Stomach (tissue), 9 donors: ENCODE measurements around the gene SMARCC1. TPM values are rescaled to one million over a fixed set of nuclear protein-coding genes. Genes with fewer than 3 reads are reported as not detected.

Experiments used
- DNase-seq, 2 donors: peaks; one replicate each; pipeline versions ENCODE4 v3.0.0 to v3.0.0-alpha.2; 2013 to 2019
- H3K27ac ChIP-seq, 5 donors: fragments of 200-600 bp in 4 of 5; sonication (generic) in 4 of 5; one replicate each; pipeline ENCODE4 v1.5.1; 2013 to 2019; ENCODE audit warnings: mild to moderate bottlenecking in 1 of 5, moderate library complexity in 1 of 5
- H3K27me3 ChIP-seq, 3 donors: fragments of 200-600 bp; sonication (generic); one replicate each; pipeline ENCODE4 v1.5.1; 2017 to 2019; ENCODE audit warnings: mixed run types in 1 of 3
- H3K36me3 ChIP-seq, 4 donors: fragments of 200-600 bp; sonication (generic); 1 replicate in 3 of 4; 2 replicates in 1 of 4; pipeline ENCODE4 v1.5.1; 2016 to 2019
- H3K4me1 ChIP-seq, 4 donors: fragments of 200-600 bp; sonication (generic); one replicate each; pipeline ENCODE4 v1.5.1; 2016 to 2019
- H3K4me3 ChIP-seq, 4 donors: fragments of 200-600 bp; sonication (generic) in 3 of 4; one replicate each; pipeline ENCODE4 v1.5.1; 2016 to 2019; ENCODE audit warnings: mild to moderate bottlenecking in 1 of 4
- H3K9me3 ChIP-seq, 4 donors: fragments of 200-600 bp; sonication (generic); one replicate each; pipeline ENCODE4 v1.5.1; 2016 to 2019
- CTCF ChIP-seq, 7 experiments: fragments of 450-650 bp in 4 of 7; fragments of 200-600 bp in 3 of 7; sonication (generic) in 3 of 7; IDR thresholded peaks; one replicate each; pipeline ENCODE4 v1.5.1; 2016 to 2019; ENCODE audit warnings: antibody characterized with exemption in 7 of 7, control low read depth in 2 of 7, mild to moderate bottlenecking in 1 of 7
- EP300 ChIP-seq: sonication (generic); formaldehyde crosslinking; IDR thresholded peaks from one replicate; pipeline ENCODE4 v1.6.1; 2017; ENCODE audit warnings: antibody characterized with exemption
- POLR2A ChIP-seq, 4 donors: fragments of 450-650 bp; IDR thresholded peaks; one replicate each; pipeline ENCODE4 v1.6.1; 2016; ENCODE audit warnings: antibody characterized with exemption in 4 of 4, control low read depth in 2 of 4, mild to moderate bottlenecking in 1 of 4, moderate library complexity in 1 of 4
- POLR2AphosphoS5 ChIP-seq, 3 donors: sonication (generic); formaldehyde crosslinking; IDR thresholded peaks; one replicate each; pipeline ENCODE4 v1.6.1; 2016; ENCODE audit warnings: antibody characterized with exemption in 3 of 3
- WGBS, 5 donors: extraction: QIAGEN DNeasy Blood & Tissue Kit in 3 of 5; methylation state at CpG; one replicate each; pipeline versions ENCODE4 v1.1.5 to v1.1.7; 2013 to 2018; 5-methylcytosine and 5-hydroxymethylcytosine counted together
- intact Hi-C: fragments of 100-400 bp; cut with DNase I; formaldehyde crosslinking; loops from one replicate; pipeline ENCODE4 v1.15.1; 2023; ENCODE audit warnings: low total_unique reads
- polyA plus RNA-seq, 3 donors: library from polyadenylated mRNA; stranded (reverse); fragments of 200-250 nt; gene quantifications; one replicate each; pipeline ENCODE4 v1.2.3, GENCODE V29; 2013
- total RNA-seq, 5 donors: library from RNA; depleted of rRNA; stranded (reverse); fragments of >200 nt; gene quantifications; one replicate each; pipeline versions ENCODE4 v1.1.0 to v1.2.3, GENCODE V29; 2014 to 2016
- donor health status: healthy with polysubstance abuse.
- donor health status: Bipolar disorder and iron deficiency.
- donor health status: healthy.

Gene SMARCC1
- total and polyA plus RNA-seq, 8 donors, result 8.6 to 64.3 (median 27.3) TPM

- TF ChIP-seq CTCF (IDR thresholded peaks at IDR 0.05) (no peak), POLR2AphosphoS5 (IDR thresholded peaks at IDR 0.05) (no peak), POLR2A (IDR thresholded peaks at IDR 0.05) (no peak), EP300 (no peak)
- H3K4me3 ChIP-seq, result no peak overlapping the region
- WGBS, 5 donors, result 89 to 96% (median 90%) methylated on average over 9 of the region's 9 CpGs
- intact Hi-C loops, result no loop called here
- H3K27ac ChIP-seq, result no peak overlapping the region
- H3K9me3 ChIP-seq, result no peaks in the 10 kb centered on the region
- no peak for DNase-seq
- H3K36me3 ChIP-seq, result no peaks in the 10 kb centered on the region
- H3K4me1 ChIP-seq, result no peaks in the 10 kb centered on the region
- no peaks in the 10 kb centered on the region for H3K27me3 ChIP-seq
These were observed 215.0 kb downstream of the SMARCC1 start for GRCh38 chr3:47566667-47567066.

DNA sequence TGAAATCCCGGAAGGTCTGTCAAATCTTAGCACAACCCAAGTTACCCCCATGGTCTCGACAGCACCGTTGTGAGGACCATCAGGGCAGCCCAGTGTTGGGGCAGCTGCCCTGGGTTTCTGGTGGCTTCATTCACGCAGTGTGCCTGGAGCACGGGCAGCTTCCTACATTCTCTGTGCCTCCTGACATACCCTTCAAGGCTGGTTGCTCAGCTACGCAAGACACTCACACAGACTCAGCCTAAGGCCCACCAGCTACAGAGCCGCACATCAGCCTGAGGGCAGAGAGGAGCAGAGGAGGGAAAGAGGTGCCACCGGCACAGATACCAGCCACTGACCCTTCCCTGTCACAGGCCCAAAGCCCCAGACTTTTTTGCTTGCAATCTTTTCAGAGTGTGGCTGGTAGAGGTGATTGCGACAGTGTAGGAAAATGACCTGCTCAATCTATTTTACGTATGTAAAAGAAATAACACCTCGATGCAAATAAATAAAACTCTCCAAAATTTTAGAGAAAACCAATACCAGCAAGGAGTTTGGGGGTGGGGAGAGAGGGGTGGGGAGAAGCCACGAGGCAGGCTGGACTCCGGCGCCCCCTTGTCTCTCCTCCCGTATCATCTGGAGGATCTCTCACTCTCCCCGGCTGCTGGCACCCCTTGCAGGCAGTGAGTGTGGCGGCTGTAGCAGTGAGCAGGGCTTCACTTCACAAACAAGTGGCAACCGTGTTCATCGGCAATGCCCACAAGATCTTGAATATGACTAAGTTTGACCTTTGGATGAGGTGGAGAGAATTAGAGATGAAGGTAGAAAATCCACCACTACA lies 215.8 kb downstream of the SMARCC1 start:
- Histone ChIP-seq H3K4me1 (no peaks in the 10 kb centered on the region), H3K27ac (no peak overlapping the region), H3K9me3 (no peaks in the 10 kb centered on the region), H3K4me3 (no peak overlapping the region), H3K27me3 (no peaks in the 10 kb centered on the region), H3K36me3 (no peaks in the 10 kb centered on the region)
- TF ChIP-seq POLR2AphosphoS5 (IDR thresholded peaks at IDR 0.05) (no peak), EP300 (no peak), CTCF (IDR thresholded peaks at IDR 0.05) (no peak), POLR2A (IDR thresholded peaks at IDR 0.05) (no peak)
- no peak for DNase-seq
- intact Hi-C loops, result no loop called here
- WGBS, 5 donors, result 74 to 81% (median 76%) methylated on average over 18 to 19 of the region's 19 CpGs

GRCh38 chr3:47556351-47556750 lies 225.3 kb downstream of the SMARCC1 start:
- no peak for DNase-seq
- TF ChIP-seq POLR2A (IDR thresholded peaks at IDR 0.05) (no peak), EP300 (no peak), CTCF (IDR thresholded peaks at IDR 0.05) (no peak), POLR2AphosphoS5 (IDR thresholded peaks at IDR 0.05) (no peak)
- Histone ChIP-seq H3K9me3 (peaks cover 0 to 8% (median 2%) of the 10 kb centered on the region in 4 donors), H3K4me3 (no peak overlapping the region), H3K4me1 (no peaks in the 10 kb centered on the region), H3K27me3 (no peaks in the 10 kb centered on the region), H3K36me3 (no peaks in the 10 kb centered on the region), H3K27ac (no peak overlapping the region)
- WGBS, 5 donors, result 89 to 96% (median 93%) methylated on average over 2 of the region's 2 CpGs
- intact Hi-C loops, result no loop called here

- no peak overlapping the region for H3K27ac ChIP-seq
- no peak for DNase-seq
- H3K27me3 ChIP-seq, result no peaks in the 10 kb centered on the region
- intact Hi-C loops, result no loop called here
- 70 to 85% (median 79%) methylated on average over 3 to 6 of the region's 6 CpGs for WGBS, 5 donors
- H3K4me1 ChIP-seq, result no peaks in the 10 kb centered on the region
- no peaks in the 10 kb centered on the region for H3K36me3 ChIP-seq
- H3K9me3 ChIP-seq, result peaks cover 0 to 8% (median 2%) of the 10 kb centered on the region in 4 donors
- H3K4me3 ChIP-seq, result no peak overlapping the region
- TF ChIP-seq CTCF (IDR thresholded peaks at IDR 0.05), result no peak
- TF ChIP-seq EP300, result no peak
- TF ChIP-seq POLR2AphosphoS5 (IDR thresholded peaks at IDR 0.05), result no peak
- no peak for TF ChIP-seq POLR2A (IDR thresholded peaks at IDR 0.05)
These were observed 227.4 kb downstream of the SMARCC1 start for GRCh38 chr3:47554335-47554734.
